Activated CD4-positive, alpha-beta T cell treated with anti-CD3 and anti-CD28 coated beads, Interleukin-2, amount 50 U/mL, for 48 hours (primary cell): ENCODE results near the gene ANKLE1.
"Not testable (repeated sequence)": the region's sequence is repeated elsewhere in the genome, so short reads cannot be mapped to it uniquely, and the experiment has no call there.

ENCODE experiments used
- DNase-seq, 2 experiments: peaks; one replicate each; pipeline ENCODE4 v3.0.0-alpha.2; 2020

ANKLE1 gene

DNA sequence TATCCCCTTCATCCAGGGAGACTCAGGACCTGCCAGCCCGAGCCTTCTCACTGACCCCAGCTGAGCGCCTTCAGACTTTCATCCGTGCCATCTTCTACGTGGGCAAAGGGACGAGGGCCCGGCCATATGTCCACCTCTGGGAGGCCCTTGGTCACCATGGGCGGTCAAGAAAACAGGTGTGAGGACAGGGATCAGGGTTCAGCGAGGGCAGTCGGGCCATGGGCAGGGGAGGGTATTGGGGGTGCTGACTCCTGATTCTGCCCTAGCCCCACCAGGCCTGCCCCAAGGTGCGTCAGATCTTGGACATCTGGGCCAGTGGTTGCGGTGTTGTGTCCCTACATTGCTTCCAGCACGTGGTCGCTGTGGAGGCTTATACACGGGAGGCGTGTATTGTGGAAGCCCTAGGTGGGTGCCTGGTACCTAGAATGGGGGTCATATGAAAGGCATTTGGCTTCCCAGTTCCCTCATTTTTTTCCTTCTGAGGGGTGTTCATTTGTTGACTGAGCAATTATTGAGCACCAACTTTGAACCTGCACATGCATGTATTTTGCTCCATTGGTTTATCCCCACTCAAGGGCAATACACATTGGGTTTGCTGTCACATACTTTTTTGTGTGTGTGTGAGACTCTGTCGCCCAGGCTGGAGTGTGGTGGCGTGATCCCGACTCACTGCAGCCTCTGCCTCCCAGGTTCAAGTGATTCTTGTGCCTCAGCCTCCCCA, 3.9 kb downstream of the ANKLE1 start:
- DNase-seq = no peak

GRCh38 chr19:17286263-17286662, 4.6 kb downstream of the ANKLE1 start:
- DNase-seq = no peak

GRCh38 chr19:17286752-17287151, 5.1 kb downstream of the ANKLE1 start:
- no peak for DNase-seq

DNA sequence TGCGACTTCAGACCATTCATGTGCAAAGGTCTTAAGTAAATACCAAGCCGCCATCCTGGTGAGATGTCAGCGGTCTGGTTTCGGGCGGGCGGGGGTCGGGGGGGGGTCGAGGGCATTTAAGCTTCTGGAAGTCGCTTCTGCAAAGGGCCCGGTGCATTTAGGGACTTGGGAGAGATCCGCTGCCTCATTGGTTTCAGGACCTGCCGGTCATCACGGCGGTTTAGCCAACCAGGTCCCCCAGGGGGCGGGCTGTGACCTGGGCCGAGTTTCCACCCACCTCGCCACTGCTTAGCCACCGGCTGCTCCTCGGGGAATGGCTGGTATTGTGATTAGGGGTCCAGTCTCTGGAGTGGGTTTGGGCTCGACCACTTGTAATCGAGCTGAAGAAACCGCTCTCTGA, 7.8 kb downstream of the ANKLE1 start:
- DNase-seq = peak; percentile 68 to 73

GRCh38 chr19:17292301-17293074, 10.8 kb downstream of the ANKLE1 start:
- peak; percentile 83 to 86 for DNase-seq

DNA sequence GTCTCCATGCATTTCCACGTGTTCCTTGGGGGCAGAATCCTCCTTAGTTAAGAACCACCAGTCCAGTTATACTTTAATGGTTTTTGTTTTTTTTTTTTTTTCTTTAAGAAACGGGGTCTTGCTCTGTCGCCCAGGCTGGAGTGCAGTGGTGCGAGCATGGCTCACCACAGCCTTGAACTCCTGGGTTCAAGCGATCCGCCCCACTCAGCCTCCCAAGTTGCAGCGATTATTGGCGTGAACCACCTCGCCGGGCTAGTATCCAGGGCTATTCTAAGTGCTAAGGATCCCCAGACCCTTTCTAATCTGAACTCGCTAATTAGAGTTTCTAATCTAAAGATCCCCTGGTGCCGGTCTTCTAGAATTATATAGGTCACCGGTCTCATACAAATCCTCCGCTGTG, 11.9 kb downstream of the ANKLE1 start:
- no peak for DNase-seq

- peak; percentile 70 to 73 for DNase-seq
These were observed 12.6 kb downstream of the ANKLE1 start for GRCh38 chr19:17294051-17294891.

GRCh38 chr19:17295551-17295950, 13.8 kb downstream of the ANKLE1 start:
- DNase-seq = not testable (repeated sequence)

DNA sequence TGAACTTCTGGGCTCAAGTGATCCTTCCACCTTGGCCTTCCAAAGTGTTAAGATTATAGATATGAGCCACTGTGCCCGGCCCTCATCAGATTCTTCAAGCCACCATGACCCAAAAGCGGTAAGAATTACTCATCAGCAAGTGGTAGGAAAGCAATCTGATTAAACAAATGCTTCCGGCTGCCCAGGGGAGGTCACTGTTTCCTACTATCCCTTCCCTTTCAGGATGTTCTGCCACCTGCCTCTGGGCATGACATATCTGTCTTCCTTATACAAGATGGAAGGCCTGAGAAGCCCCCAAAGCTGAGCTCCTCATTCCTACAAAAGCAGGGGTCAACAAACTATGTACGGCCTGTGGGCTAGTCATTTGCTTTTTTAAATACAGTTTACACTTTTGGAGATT, 14.6 kb downstream of the ANKLE1 start:
- DNase-seq = peak in 1 of 2 experiments; percentile 24

GRCh38 chr19:17296976-17297375, 15.3 kb downstream of the ANKLE1 start:
- DNase-seq = no peak

GRCh38 chr19:17300992-17301619, 19.4 kb downstream of the ANKLE1 start:
- DNase-seq = no peak

GRCh38 chr19:17302391-17303166, 20.9 kb downstream of the ANKLE1 start:
- DNase-seq = no peak

GRCh38 chr19:17303167-17303939, 21.7 kb downstream of the ANKLE1 start, which contains the start of gene ABHD8:
ABHD8 (minus strand) TSS chr19:17303425; CDS start chr19:17301616, 1,809 bp downstream.
- DNase-seq = peak; percentile 96 to 97

GRCh38 chr19:17303940-17304267, 22.2 kb downstream of the ANKLE1 start:
- no peak for DNase-seq

DNA sequence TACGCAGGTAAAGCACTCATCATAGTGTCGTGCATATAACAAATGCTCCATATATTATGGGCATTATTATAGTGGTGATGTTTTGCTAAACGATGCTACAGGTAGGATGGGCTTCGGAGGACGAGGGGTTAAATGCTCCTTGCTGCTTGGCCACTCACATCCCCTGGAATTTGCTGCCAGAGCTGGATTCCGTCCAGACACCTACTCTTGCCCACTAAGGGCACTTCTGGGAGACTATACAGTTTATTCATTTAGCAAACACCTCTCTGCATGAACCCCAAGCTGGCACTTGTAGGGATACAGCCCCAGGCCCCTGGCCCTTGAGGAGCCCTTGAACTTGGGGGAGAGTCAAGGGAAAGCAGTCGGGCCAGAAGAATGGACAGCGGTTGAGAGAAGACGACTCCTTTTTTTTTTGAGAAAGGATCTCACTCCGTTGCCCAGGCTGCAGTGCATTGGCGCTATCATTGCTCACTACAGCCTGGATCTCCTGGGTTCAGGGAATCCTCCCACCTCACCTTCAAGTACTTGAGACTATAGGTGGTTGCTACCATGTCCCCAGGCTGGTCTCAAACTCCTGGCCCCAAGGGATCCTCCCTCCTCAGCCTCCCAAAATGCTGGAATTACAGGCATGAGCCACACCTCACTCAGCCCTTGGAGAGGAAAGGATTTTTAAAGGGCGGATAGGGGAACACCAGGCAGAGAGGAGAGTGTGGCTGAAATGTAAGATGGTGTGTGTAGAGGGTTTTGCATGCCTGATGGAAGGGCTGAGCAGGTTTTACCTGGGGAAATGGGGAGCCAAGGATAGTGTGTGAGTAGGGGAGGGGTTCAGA, 22.9 kb downstream of the ANKLE1 start:
- no peak for DNase-seq

DNA sequence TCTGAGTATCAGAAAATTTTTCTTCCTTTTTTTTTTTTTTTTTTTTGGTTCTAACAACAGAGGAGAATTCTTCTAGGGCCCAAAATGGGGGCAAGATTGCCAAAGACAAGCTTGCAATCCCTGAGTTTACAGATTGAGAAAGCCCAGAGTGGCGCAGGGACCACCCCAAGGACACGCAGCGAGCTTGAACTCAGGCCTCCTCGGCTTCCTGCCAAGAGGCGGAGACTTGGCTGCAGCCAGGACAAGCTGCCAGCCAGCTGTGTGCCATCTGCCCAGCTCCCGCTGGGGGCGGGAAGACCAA, 23.5 kb downstream of the ANKLE1 start:
- DNase-seq = no peak

GRCh38 chr19:17305517-17306284, 24.0 kb downstream of the ANKLE1 start, which contains the start of gene MRPL34:
MRPL34 (plus strand) TSS chr19:17305872; CDS start chr19:17305893, 21 bp downstream.
- DNase-seq = peak; percentile 97

- no peak for DNase-seq
These were observed 24.6 kb downstream of the ANKLE1 start for GRCh38 chr19:17306285-17306714.

GRCh38 chr19:17307876-17308377, 26.2 kb downstream of the ANKLE1 start:
- DNase-seq = no peak
